ENCODE results near the gene NPC1L1.
"Not testable (repeated sequence)": the region's sequence is repeated elsewhere in the genome, so short reads cannot be mapped to it uniquely, and the experiment has no call there.

The NPC1L1 gene

DNA sequence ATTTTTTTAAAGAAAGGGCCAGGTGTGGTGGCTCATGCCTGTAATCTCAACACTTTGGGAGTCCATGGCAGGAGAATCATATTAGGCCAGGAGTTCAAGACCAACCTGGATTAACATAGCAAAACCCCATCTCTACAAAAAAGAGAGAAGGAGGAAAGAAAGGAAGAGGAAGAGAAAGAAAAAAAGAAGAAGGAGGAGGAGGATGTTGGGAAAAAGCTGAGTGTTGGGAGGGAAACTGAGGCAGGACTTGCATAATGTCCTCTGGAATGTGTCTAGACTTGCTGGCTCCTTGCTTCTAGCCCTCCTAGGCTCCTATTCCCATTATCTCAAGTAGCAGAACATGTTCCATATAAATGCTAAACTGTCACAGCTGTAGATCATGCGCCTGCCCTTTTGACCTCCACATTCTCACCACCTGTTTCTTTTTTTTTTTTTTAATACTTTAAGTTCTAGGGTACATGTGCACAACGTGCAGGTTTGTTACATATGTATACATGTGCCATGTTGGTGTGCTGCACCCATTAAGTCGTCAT lies 11.4 kb upstream of the NPC1L1 start:
- not testable (repeated sequence) for H3K36me3 ChIP-seq (ENCODE audit: insufficient read depth, low read length); H3K9me3 ChIP-seq (ENCODE audit: control insufficient read depth, insufficient read depth, low read length); H3K9ac ChIP-seq (ENCODE audit: low read depth, low read length); H3K4me1 ChIP-seq (ENCODE audit: insufficient read depth, low read length)

DNA sequence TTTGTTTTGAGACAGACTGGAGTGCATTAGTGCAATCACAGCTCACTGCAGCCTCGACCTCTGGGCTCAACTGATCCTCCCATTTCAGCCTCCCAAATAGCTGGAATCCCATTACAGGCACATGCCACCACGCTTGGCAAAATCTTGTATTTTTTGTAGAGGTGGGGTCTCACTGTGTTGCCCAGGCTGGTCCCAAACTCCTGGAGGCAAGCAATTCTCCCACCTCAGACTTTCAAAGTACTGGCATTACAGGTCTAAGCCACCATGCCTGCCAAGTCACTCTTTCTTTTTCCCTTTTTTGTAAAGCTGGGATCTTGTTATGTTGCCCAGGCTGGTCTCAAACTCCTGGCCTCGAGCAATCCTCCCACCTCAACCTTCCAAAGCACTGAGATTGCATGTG lies 8.3 kb upstream of the NPC1L1 start:
- no peak overlapping the region for H3K9ac ChIP-seq (ENCODE audit: low read depth, low read length)
- no peaks in the 10 kb centered on the region for H3K9me3 ChIP-seq (ENCODE audit: control insufficient read depth, insufficient read depth, low read length)
- H3K36me3 ChIP-seq (ENCODE audit: insufficient read depth, low read length), result no peaks in the 10 kb centered on the region
- peaks cover 6% of the 10 kb centered on the region; the same call in 1 of the 2 replicates for H3K4me1 ChIP-seq (ENCODE audit: insufficient read depth, low read length)

GRCh38 chr7:44548893-44549292 lies 7.8 kb upstream of the NPC1L1 start:
- Histone ChIP-seq H3K9ac (ENCODE audit: low read depth, low read length) (no peak overlapping the region), H3K4me1 (ENCODE audit: insufficient read depth, low read length) (peaks cover 6% of the 10 kb centered on the region; the same call in 1 of the 2 replicates), H3K36me3 (ENCODE audit: insufficient read depth, low read length) (no peaks in the 10 kb centered on the region), H3K9me3 (ENCODE audit: control insufficient read depth, insufficient read depth, low read length) (no peaks in the 10 kb centered on the region)

DNA sequence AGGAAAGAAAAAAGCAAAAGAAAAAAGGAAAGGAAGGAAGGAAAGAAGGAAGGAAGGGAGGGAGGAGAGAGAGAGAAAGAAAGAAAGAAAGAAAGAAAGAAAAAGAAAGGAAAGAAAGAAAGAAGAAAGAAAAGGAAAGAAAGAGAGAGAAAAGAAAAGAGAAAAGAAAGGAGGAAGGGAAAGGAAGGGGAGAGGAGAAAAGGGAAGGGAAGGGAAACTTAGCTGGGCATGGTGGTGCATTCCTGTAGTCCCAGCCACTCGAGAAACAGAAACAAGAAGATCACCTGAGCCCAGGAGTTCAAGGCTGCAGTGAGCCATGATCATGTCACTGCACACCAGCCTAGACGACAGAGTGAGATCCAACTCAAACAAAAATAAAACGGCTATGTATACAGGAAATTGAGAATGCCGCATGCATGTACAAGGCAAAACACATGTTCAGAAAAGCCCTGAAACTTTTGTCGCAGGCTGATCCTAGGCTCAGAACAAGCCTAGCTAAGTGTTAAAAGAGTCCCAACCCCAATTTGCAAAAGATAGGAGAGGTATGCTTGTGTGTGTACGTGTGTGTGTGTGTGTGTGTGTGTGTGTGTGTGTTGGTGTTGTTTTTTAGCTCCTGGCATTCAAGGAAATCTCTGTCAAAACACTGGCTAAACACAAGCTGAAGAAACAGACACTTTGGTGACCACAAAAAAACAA lies 6.6 kb upstream of the NPC1L1 start:
- Histone ChIP-seq H3K36me3 (ENCODE audit: insufficient read depth, low read length) (no peaks in the 10 kb centered on the region), H3K9ac (ENCODE audit: low read depth, low read length) (no peak overlapping the region)

GRCh38 chr7:44541876-44542610 lies 913 bp upstream of the NPC1L1 start:
- no peaks in the 10 kb centered on the region for H3K4me1 ChIP-seq (ENCODE audit: insufficient read depth, low read length)
- no peak overlapping the region for H3K9ac ChIP-seq (ENCODE audit: low read depth, low read length)
- no peaks in the 10 kb centered on the region for H3K36me3 ChIP-seq (ENCODE audit: insufficient read depth, low read length)
- no peaks in the 10 kb centered on the region for H3K9me3 ChIP-seq (ENCODE audit: control insufficient read depth, insufficient read depth, low read length)

More for the DNA sequence above, 6.6 kb upstream of the NPC1L1 start:
- Histone ChIP-seq H3K4me1 (ENCODE audit: insufficient read depth, low read length) (peaks cover 6% of the 10 kb centered on the region; the same call in 1 of the 2 replicates), H3K9me3 (ENCODE audit: control insufficient read depth, insufficient read depth, low read length) (no peaks in the 10 kb centered on the region)

DNA sequence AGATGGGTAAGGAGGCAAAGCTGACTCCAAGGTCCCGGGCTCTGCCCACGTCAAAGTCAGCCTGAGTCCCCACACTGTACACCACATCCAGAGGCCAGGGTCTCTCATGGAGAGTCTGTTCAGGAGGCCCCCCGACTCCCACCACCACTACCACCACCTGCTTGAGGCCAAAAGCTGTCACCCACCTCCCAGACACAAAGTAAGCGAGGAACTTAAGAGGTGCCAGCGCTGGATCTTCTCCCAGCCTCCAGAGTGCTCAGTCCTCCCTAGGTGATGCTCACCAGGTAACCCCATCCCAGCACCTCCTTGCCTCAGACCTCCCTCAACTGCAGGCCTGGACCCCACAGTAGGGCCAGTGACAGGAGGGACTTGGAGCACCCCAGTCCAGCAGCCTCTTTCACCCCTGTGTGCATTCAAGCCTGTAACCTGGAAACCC lies 520 bp downstream of the NPC1L1 start:
- no peak overlapping the region for H3K9ac ChIP-seq (ENCODE audit: low read depth, low read length)

GRCh38 chr7:44539669-44540506 lies 1.2 kb downstream of the NPC1L1 start:
- Histone ChIP-seq H3K9me3 (ENCODE audit: control insufficient read depth, insufficient read depth, low read length) (no peaks in the 10 kb centered on the region), H3K4me1 (ENCODE audit: insufficient read depth, low read length) (no peaks in the 10 kb centered on the region), H3K9ac (ENCODE audit: low read depth, low read length) (no peak overlapping the region), H3K36me3 (ENCODE audit: insufficient read depth, low read length) (no peaks in the 10 kb centered on the region)

More for the DNA sequence above, 520 bp downstream of the NPC1L1 start:
- H3K36me3 ChIP-seq (ENCODE audit: insufficient read depth, low read length), result no peaks in the 10 kb centered on the region
- no peaks in the 10 kb centered on the region for H3K9me3 ChIP-seq (ENCODE audit: control insufficient read depth, insufficient read depth, low read length)
- H3K4me1 ChIP-seq (ENCODE audit: insufficient read depth, low read length), result no peaks in the 10 kb centered on the region

DNA sequence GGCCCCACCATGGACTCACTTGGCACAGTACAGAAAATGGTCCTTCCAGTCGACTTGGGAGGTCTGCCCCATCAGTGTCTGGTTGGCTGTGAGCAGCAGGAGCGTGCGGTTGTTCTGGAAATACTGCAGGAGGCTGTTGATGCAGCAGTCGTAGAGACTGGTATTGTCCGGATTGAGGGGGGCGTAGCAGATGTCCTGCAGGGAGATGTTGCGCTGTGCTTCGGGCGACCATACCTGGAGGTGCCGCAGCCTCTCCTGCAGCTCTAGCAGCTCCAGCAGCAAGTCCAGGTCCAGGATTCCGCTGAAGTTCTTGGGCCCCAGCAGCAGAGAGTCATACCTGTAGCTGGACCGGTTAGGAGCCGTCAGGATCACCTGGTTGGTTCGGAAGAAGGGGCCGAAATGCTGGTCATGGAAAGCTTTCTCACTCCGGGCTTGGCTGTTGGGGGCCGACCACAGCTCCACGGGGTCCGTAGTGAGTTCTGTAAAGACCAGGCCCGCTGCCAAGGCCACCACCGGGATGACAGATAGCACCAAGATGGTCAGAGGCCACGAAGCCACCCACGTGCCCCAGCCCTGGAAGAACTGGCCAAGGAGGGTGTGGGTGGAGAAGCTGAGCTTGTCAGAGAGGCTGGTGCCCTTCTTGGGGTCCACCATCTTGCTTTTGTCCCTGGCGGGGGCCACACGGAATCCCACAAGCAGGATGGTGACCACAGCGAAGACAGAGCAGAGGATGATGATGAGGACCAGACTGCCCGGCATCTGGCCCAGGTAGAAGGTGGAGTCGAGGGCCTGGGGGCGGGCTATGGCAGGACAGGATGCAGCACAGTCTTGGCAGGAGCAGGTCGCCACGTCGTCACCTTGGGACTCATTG lies 2.1 kb downstream of the NPC1L1 start:
- Histone ChIP-seq H3K4me1 (ENCODE audit: insufficient read depth, low read length) (no peaks in the 10 kb centered on the region), H3K36me3 (ENCODE audit: insufficient read depth, low read length) (no peaks in the 10 kb centered on the region), H3K9ac (ENCODE audit: low read depth, low read length) (no peak overlapping the region), H3K9me3 (ENCODE audit: control insufficient read depth, insufficient read depth, low read length) (no peaks in the 10 kb centered on the region)

DNA sequence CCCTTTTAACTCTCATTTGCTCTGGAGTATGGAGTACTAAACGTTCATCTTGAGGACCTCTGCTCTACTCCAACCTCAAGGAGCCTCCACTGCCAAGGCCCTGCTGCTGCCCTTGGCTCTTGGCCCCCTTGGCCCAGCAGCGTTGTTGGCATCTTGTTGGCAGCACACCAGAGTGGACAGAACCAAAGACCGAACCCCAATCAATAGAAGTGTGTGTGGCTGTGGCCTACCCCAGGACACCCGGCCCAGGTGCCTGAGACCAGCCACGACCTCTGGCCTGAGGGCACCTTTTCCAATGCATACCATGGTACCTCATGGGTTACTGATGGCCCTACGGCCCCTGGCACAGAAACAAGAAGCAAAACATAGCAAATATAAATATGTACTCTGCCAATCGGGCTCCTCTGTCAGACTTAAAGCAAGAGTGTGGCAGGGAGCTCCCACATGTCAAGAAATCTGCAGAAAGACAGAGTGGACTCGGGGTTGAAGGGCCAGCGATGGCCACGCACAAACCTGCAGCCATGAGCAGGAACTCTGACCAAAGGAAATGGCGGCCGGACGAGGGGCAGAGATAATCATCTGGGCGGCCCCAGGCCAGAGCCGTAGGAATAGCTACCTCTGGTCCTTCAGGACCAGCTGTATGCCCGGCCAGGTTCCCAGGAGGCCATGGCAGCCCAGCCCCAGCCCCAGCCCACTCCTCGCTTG lies 2.9 kb downstream of the NPC1L1 start:
- Histone ChIP-seq H3K4me1 (ENCODE audit: insufficient read depth, low read length) (no peaks in the 10 kb centered on the region), H3K9me3 (ENCODE audit: control insufficient read depth, insufficient read depth, low read length) (no peaks in the 10 kb centered on the region), H3K9ac (ENCODE audit: low read depth, low read length) (no peak overlapping the region), H3K36me3 (ENCODE audit: insufficient read depth, low read length) (no peaks in the 10 kb centered on the region)

- Histone ChIP-seq H3K9me3 (ENCODE audit: control insufficient read depth, insufficient read depth, low read length) (no peaks in the 10 kb centered on the region), H3K36me3 (ENCODE audit: insufficient read depth, low read length) (no peaks in the 10 kb centered on the region), H3K4me1 (ENCODE audit: insufficient read depth, low read length) (no peaks in the 10 kb centered on the region), H3K9ac (ENCODE audit: low read depth, low read length) (no peak overlapping the region)
Observed at GRCh38 chr7:44537442-44537841, 3.7 kb downstream of the NPC1L1 start.

DNA sequence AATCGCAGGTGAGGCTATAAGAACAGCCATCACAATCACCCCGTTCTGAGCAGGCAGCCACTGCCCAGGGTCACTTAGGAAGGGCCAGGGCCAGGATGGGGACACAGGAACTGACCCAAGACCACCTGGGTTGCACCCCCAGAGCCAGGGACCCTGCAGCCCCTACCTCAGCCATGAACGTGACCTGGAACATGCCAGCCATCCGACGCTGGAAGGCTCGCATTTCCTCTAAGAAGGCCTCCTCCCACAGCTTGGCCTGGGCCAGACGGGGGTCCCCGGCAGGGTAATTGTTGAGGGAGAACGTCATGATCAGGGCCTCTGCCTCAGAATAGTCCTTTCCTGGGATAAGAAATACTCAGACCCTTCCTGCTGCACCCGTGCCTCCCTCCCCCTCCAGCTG lies 5.0 kb downstream of the NPC1L1 start:
- Histone ChIP-seq H3K9me3 (ENCODE audit: control insufficient read depth, insufficient read depth, low read length) (no peaks in the 10 kb centered on the region), H3K9ac (ENCODE audit: low read depth, low read length) (no peak overlapping the region), H3K4me1 (ENCODE audit: insufficient read depth, low read length) (no peaks in the 10 kb centered on the region)

GRCh38 chr7:44535348-44536064 lies 5.6 kb downstream of the NPC1L1 start:
- H3K36me3 ChIP-seq (ENCODE audit: insufficient read depth, low read length), result no peaks in the 10 kb centered on the region
- no peaks in the 10 kb centered on the region for H3K4me1 ChIP-seq (ENCODE audit: insufficient read depth, low read length)
- H3K9ac ChIP-seq (ENCODE audit: low read depth, low read length), result no peak overlapping the region
- H3K9me3 ChIP-seq (ENCODE audit: control insufficient read depth, insufficient read depth, low read length), result no peaks in the 10 kb centered on the region

More for the DNA sequence above, 5.0 kb downstream of the NPC1L1 start:
- H3K36me3 ChIP-seq (ENCODE audit: insufficient read depth, low read length), result no peaks in the 10 kb centered on the region

- Histone ChIP-seq H3K4me1 (ENCODE audit: insufficient read depth, low read length) (no peaks in the 10 kb centered on the region), H3K9ac (ENCODE audit: low read depth, low read length) (no peak overlapping the region), H3K9me3 (ENCODE audit: control insufficient read depth, insufficient read depth, low read length) (no peaks in the 10 kb centered on the region), H3K36me3 (ENCODE audit: insufficient read depth, low read length) (no peaks in the 10 kb centered on the region)
Observed at GRCh38 chr7:44534501-44534900, 6.6 kb downstream of the NPC1L1 start.

Measured in ES-I3 (cell line).